ENCODE data around the gene LMF2.

Gene LMF2

GRCh38 chr22:50526834-50527801, 19.6 kb upstream of the LMF2 start:
- peak overlapping the region; percentile 72 to 80 for H3K4me3 ChIP-seq (ENCODE audit: low read length in 2 of 2)
- H3K36me3 ChIP-seq (ENCODE audit: control insufficient read depth in 2 of 2, insufficient read depth in 2 of 2, low read length in 2 of 2), result peaks cover 5 to 9% of the 10 kb centered on the region in 2 donors
- H3K27ac ChIP-seq (ENCODE audit: low read length), result peak overlapping the region; percentile 74
- peaks cover 61% of the 10 kb centered on the region for H3K4me1 ChIP-seq (ENCODE audit: control insufficient read depth, insufficient read depth, low read length)
- H3K27me3 ChIP-seq (ENCODE audit: control insufficient read depth in 1 of 2, insufficient read depth in 2 of 2, low read length in 2 of 2), result peaks cover 10 to 33% of the 10 kb centered on the region in 2 donors
- H3K9ac ChIP-seq (ENCODE audit: low read length in 2 of 2), result peak overlapping the region in 1 of 2 donors; percentile 58
- H3K9me3 ChIP-seq (ENCODE audit: control insufficient read depth in 2 of 2, low read length in 2 of 2), result no peaks in the 10 kb centered on the region

- H3K36me3 ChIP-seq (ENCODE audit: control insufficient read depth in 2 of 2, insufficient read depth in 2 of 2, low read length in 2 of 2), result peaks cover 12 to 16% of the 10 kb centered on the region in 2 donors
- H3K4me3 ChIP-seq (ENCODE audit: low read length in 2 of 2), result peak overlapping the region; percentile 72 to 80
- no peaks in the 10 kb centered on the region for H3K9me3 ChIP-seq (ENCODE audit: control insufficient read depth in 2 of 2, low read length in 2 of 2)
- H3K27ac ChIP-seq (ENCODE audit: low read length), result peak overlapping the region; percentile 74
- peaks cover 53% of the 10 kb centered on the region for H3K4me1 ChIP-seq (ENCODE audit: control insufficient read depth, insufficient read depth, low read length)
- H3K9ac ChIP-seq (ENCODE audit: low read length in 2 of 2), result peak overlapping the region; percentile 58 to 59
- H3K27me3 ChIP-seq (ENCODE audit: control insufficient read depth in 1 of 2, insufficient read depth in 2 of 2, low read length in 2 of 2), result peaks cover 10 to 24% of the 10 kb centered on the region in 2 donors
These were observed 18.8 kb upstream of the LMF2 start for GRCh38 chr22:50526108-50526833.

GRCh38 chr22:50525858-50526107, 18.3 kb upstream of the LMF2 start:
- H3K27ac ChIP-seq (ENCODE audit: low read length), result peak overlapping the region; percentile 74

GRCh38 chr22:50525104-50525857, 17.8 kb upstream of the LMF2 start, which contains the start of gene SCO2:
Gene SCO2 (minus strand): TSS chr22:50525598. CDS start chr22:50524411, 1,187 bp downstream.
- Histone ChIP-seq H3K9ac (ENCODE audit: low read length in 2 of 2) (peak within 1 kb of the TSS; percentile 62 to 70), H3K27ac (ENCODE audit: low read length) (peak within 1 kb of the TSS; percentile 74), H3K4me3 (ENCODE audit: low read length in 2 of 2) (peak within 1 kb of the TSS; percentile 72 to 80), H3K27me3 (ENCODE audit: control insufficient read depth in 1 of 2, insufficient read depth in 2 of 2, low read length in 2 of 2) (peaks cover 3 to 15% of the 10 kb centered on the region in 2 donors), H3K9me3 (ENCODE audit: control insufficient read depth in 2 of 2, low read length in 2 of 2) (no peaks in the 10 kb centered on the region), H3K36me3 (ENCODE audit: control insufficient read depth in 2 of 2, insufficient read depth in 2 of 2, low read length in 2 of 2) (peaks cover 13 to 20% of the 10 kb centered on the region in 2 donors), H3K4me1 (ENCODE audit: control insufficient read depth, insufficient read depth, low read length) (peaks cover 43% of the 10 kb centered on the region)

More at GRCh38 chr22:50525858-50526107, 18.3 kb upstream of the LMF2 start:
- H3K9ac ChIP-seq (ENCODE audit: low read length in 2 of 2), result peak overlapping the region; percentile 58 to 59
- H3K36me3 ChIP-seq (ENCODE audit: control insufficient read depth in 2 of 2, insufficient read depth in 2 of 2, low read length in 2 of 2), result peaks cover 13 to 20% of the 10 kb centered on the region in 2 donors
- H3K4me3 ChIP-seq (ENCODE audit: low read length in 2 of 2), result peak overlapping the region; percentile 72 to 80
- H3K27me3 ChIP-seq (ENCODE audit: control insufficient read depth in 1 of 2, insufficient read depth in 2 of 2, low read length in 2 of 2), result peaks cover 6 to 20% of the 10 kb centered on the region in 2 donors
- peaks cover 48% of the 10 kb centered on the region for H3K4me1 ChIP-seq (ENCODE audit: control insufficient read depth, insufficient read depth, low read length)
- H3K9me3 ChIP-seq (ENCODE audit: control insufficient read depth in 2 of 2, low read length in 2 of 2), result no peaks in the 10 kb centered on the region

GRCh38 chr22:50524676-50525103, 17.2 kb upstream of the LMF2 start:
- peak overlapping the region; percentile 62 to 70 for H3K9ac ChIP-seq (ENCODE audit: low read length in 2 of 2)
- peaks cover 2 to 9% of the 10 kb centered on the region in 2 donors for H3K27me3 ChIP-seq (ENCODE audit: control insufficient read depth in 1 of 2, insufficient read depth in 2 of 2, low read length in 2 of 2)
- H3K27ac ChIP-seq (ENCODE audit: low read length), result peak overlapping the region; percentile 74
- no peaks in the 10 kb centered on the region for H3K9me3 ChIP-seq (ENCODE audit: control insufficient read depth in 2 of 2, low read length in 2 of 2)
- H3K36me3 ChIP-seq (ENCODE audit: control insufficient read depth in 2 of 2, insufficient read depth in 2 of 2, low read length in 2 of 2), result peaks cover 13 to 20% of the 10 kb centered on the region in 2 donors
- H3K4me1 ChIP-seq (ENCODE audit: control insufficient read depth, insufficient read depth, low read length), result peaks cover 39% of the 10 kb centered on the region
- peak overlapping the region; percentile 72 to 80 for H3K4me3 ChIP-seq (ENCODE audit: low read length in 2 of 2)

GRCh38 chr22:50523806-50524675, 16.5 kb upstream of the LMF2 start:
- no peak overlapping the region for H3K27ac ChIP-seq (ENCODE audit: low read length)
- H3K4me1 ChIP-seq (ENCODE audit: control insufficient read depth, insufficient read depth, low read length), result peaks cover 33% of the 10 kb centered on the region
- H3K27me3 ChIP-seq (ENCODE audit: control insufficient read depth in 1 of 2, insufficient read depth in 2 of 2, low read length in 2 of 2), result peaks cover 0 to 2% of the 10 kb centered on the region in 2 donors
- peak overlapping the region; percentile 72 to 80 for H3K4me3 ChIP-seq (ENCODE audit: low read length in 2 of 2)
- peak overlapping the region in 1 of 2 donors; percentile 70 for H3K9ac ChIP-seq (ENCODE audit: low read length in 2 of 2)
- peaks cover 19 to 25% of the 10 kb centered on the region in 2 donors for H3K36me3 ChIP-seq (ENCODE audit: control insufficient read depth in 2 of 2, insufficient read depth in 2 of 2, low read length in 2 of 2)
- no peaks in the 10 kb centered on the region for H3K9me3 ChIP-seq (ENCODE audit: control insufficient read depth in 2 of 2, low read length in 2 of 2)

- H3K4me1 ChIP-seq (ENCODE audit: control insufficient read depth, insufficient read depth, low read length), result peaks cover 33% of the 10 kb centered on the region
- H3K36me3 ChIP-seq (ENCODE audit: control insufficient read depth in 2 of 2, insufficient read depth in 2 of 2, low read length in 2 of 2), result peaks cover 25 to 31% of the 10 kb centered on the region in 2 donors
- H3K27me3 ChIP-seq (ENCODE audit: control insufficient read depth in 1 of 2, insufficient read depth in 2 of 2, low read length in 2 of 2), result no peaks in the 10 kb centered on the region
- H3K4me3 ChIP-seq (ENCODE audit: low read length in 2 of 2), result no peak overlapping the region
- no peak overlapping the region for H3K9ac ChIP-seq (ENCODE audit: low read length in 2 of 2)
- no peaks in the 10 kb centered on the region for H3K9me3 ChIP-seq (ENCODE audit: control insufficient read depth in 2 of 2, low read length in 2 of 2)
- no peak overlapping the region for H3K27ac ChIP-seq (ENCODE audit: low read length)
These were observed 15.9 kb upstream of the LMF2 start for GRCh38 chr22:50523458-50523805.

GRCh38 chr22:50522806-50523438, 15.4 kb upstream of the LMF2 start:
- peaks cover 29 to 36% of the 10 kb centered on the region in 2 donors for H3K36me3 ChIP-seq (ENCODE audit: control insufficient read depth in 2 of 2, insufficient read depth in 2 of 2, low read length in 2 of 2)

GRCh38 chr22:50522208-50522805, 14.8 kb upstream of the LMF2 start:
- Histone ChIP-seq H3K27me3 (ENCODE audit: control insufficient read depth in 1 of 2, insufficient read depth in 2 of 2, low read length in 2 of 2) (no peaks in the 10 kb centered on the region), H3K9ac (ENCODE audit: low read length in 2 of 2) (no peak overlapping the region), H3K27ac (ENCODE audit: low read length) (no peak overlapping the region), H3K9me3 (ENCODE audit: control insufficient read depth in 2 of 2, low read length in 2 of 2) (no peaks in the 10 kb centered on the region), H3K36me3 (ENCODE audit: control insufficient read depth in 2 of 2, insufficient read depth in 2 of 2, low read length in 2 of 2) (peaks cover 34 to 42% of the 10 kb centered on the region in 2 donors), H3K4me3 (ENCODE audit: low read length in 2 of 2) (no peak overlapping the region), H3K4me1 (ENCODE audit: control insufficient read depth, insufficient read depth, low read length) (peaks cover 31% of the 10 kb centered on the region)

More at GRCh38 chr22:50522806-50523438, 15.4 kb upstream of the LMF2 start:
- H3K27me3 ChIP-seq (ENCODE audit: control insufficient read depth in 1 of 2, insufficient read depth in 2 of 2, low read length in 2 of 2), result no peaks in the 10 kb centered on the region
- H3K9me3 ChIP-seq (ENCODE audit: control insufficient read depth in 2 of 2, low read length in 2 of 2), result no peaks in the 10 kb centered on the region
- H3K9ac ChIP-seq (ENCODE audit: low read length in 2 of 2), result no peak overlapping the region
- H3K4me3 ChIP-seq (ENCODE audit: low read length in 2 of 2), result no peak overlapping the region
- no peak overlapping the region for H3K27ac ChIP-seq (ENCODE audit: low read length)
- peaks cover 33% of the 10 kb centered on the region for H3K4me1 ChIP-seq (ENCODE audit: control insufficient read depth, insufficient read depth, low read length)

Measured in stomach smooth muscle (tissue), 2 donors.